Left lung (tissue), 10 donors: ENCODE data around the gene HDAC5. TPM values are rescaled to one million over a fixed set of nuclear protein-coding genes. Genes with fewer than 3 reads are reported as not detected.
"Not testable (repeated sequence)": the region's sequence is repeated elsewhere in the genome, so short reads cannot be mapped to it uniquely, and the experiment has no call there.

ENCODE experiments used
- ATAC-seq: fragments of 200-7000 bp; cut with Tn5 transposase; one replicate; pipeline ENCODE4 v1.9.1; 2020; ENCODE audit warnings: moderate library complexity
- DNase-seq, 4 donors: peaks; one replicate each; pipeline ENCODE4 v3.0.0-alpha.2; 2013 to 2020
- H3K27ac ChIP-seq, 2 donors: fragments of 200-600 bp; sonication (generic) in 1 of 2; one replicate each; pipeline versions ENCODE4 v1.5.0 to v1.8.0; 2020 to 2021
- H3K27me3 ChIP-seq, 2 donors: fragments of 200-600 bp; sonication (generic) in 1 of 2; one replicate each; pipeline versions ENCODE4 v1.5.0 to v1.8.0; 2020 to 2021
- H3K36me3 ChIP-seq, 2 donors: fragments of 200-600 bp; sonication (generic) in 1 of 2; one replicate each; pipeline versions ENCODE4 v1.5.0 to v1.8.0; 2020 to 2021
- H3K4me1 ChIP-seq, 2 donors: fragments of 200-600 bp; one replicate each; pipeline ENCODE4 v1.8.0; 2021
- H3K4me3 ChIP-seq, 2 donors: fragments of 200-600 bp; sonication (generic) in 1 of 2; one replicate each; pipeline versions ENCODE4 v1.5.0 to v1.8.0; 2020 to 2021; ENCODE audit warnings: mild to moderate bottlenecking in 1 of 2
- H3K9me3 ChIP-seq, 2 donors: fragments of 200-600 bp; sonication (generic) in 1 of 2; one replicate each; pipeline versions ENCODE4 v1.5.0 to v1.8.0; 2020 to 2021
- intact Hi-C, 2 donors: fragments of 100-400 bp; cut with DNase I; formaldehyde crosslinking; loops; one replicate each; pipeline versions ENCODE4 v1.11.2 to v1.14.2; 2022
- polyA plus RNA-seq, 6 donors: library from polyadenylated mRNA; unstranded; fragments of 120-200 nt; gene quantifications; one replicate each; pipeline ENCODE4 v1.2.1, GENCODE V29; 2013; ENCODE audit not compliant: insufficient read length in 6 of 6
- total RNA-seq, 2 donors: library from RNA; stranded (reverse); fragmentation: NEBNext Ultra II Directional; extraction: Animal tissue kit (Norgen Biotek cat#: 25700); gene quantifications; one replicate each; pipeline ENCODE4 v1.2.1, GENCODE V29; 2021
- TF ChIP-seq, protein P1 (sequence below), 2 donors: fragments of 200-600 bp; sonication (generic) in 1 of 2; IDR thresholded peaks; one replicate each; pipeline versions ENCODE4 v1.5.0 to v1.8.0; 2021; ENCODE audit warnings: antibody characterized with exemption in 2 of 2
- donor health status: DM: no; HTN: yes; CAD: no.
- donor health status: DM: no; HTN: no; CAD: no.

HDAC5 gene
- total and polyA plus RNA-seq, 8 donors: 28.0 to 61.4 (median 57.5) TPM

DNA sequence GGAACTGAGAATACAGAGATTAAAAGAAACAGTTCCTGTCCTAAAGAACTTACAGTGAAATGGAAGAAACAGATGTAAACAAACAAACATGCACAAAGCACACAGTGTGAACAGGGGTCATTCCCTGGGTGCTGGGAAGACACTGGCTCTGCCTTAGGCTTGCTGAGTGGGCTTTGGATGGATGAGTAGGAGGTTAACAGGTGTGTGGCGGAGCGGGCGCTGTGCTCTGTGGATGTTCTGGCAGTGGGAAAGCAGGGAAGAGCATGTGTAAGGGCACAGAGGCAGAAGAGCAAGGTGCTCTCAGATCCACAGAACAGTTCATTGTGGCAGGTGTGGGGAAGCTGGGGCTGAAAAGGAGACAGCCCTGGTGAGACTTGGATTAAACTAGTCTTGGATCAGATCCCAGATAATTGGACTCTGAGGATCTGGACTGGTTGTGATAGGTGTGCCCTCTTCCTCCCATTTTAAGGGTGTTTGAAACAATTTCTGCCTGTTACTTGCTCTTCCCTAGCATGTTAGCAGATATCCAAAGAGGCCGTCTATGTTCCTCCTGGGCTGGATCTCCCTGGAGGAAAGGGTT, 26.4 kb upstream of the HDAC5 start:
- Histone ChIP-seq H3K36me3 (no peaks in the 10 kb centered on the region), H3K27ac (no peak overlapping the region), H3K27me3 (no peaks in the 10 kb centered on the region), H3K4me1 (no peaks in the 10 kb centered on the region), H3K4me3 (no peak overlapping the region), H3K9me3 (no peaks in the 10 kb centered on the region)
- intact Hi-C loops: no loop called here
- DNase-seq: peak in 1 of 4 donors; percentile 17
- TF ChIP-seq, protein P1, sequence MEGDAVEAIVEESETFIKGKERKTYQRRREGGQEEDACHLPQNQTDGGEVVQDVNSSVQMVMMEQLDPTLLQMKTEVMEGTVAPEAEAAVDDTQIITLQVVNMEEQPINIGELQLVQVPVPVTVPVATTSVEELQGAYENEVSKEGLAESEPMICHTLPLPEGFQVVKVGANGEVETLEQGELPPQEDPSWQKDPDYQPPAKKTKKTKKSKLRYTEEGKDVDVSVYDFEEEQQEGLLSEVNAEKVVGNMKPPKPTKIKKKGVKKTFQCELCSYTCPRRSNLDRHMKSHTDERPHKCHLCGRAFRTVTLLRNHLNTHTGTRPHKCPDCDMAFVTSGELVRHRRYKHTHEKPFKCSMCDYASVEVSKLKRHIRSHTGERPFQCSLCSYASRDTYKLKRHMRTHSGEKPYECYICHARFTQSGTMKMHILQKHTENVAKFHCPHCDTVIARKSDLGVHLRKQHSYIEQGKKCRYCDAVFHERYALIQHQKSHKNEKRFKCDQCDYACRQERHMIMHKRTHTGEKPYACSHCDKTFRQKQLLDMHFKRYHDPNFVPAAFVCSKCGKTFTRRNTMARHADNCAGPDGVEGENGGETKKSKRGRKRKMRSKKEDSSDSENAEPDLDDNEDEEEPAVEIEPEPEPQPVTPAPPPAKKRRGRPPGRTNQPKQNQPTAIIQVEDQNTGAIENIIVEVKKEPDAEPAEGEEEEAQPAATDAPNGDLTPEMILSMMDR (IDR thresholded peaks at IDR 0.05): no peak
- ATAC-seq: no peak

DNA sequence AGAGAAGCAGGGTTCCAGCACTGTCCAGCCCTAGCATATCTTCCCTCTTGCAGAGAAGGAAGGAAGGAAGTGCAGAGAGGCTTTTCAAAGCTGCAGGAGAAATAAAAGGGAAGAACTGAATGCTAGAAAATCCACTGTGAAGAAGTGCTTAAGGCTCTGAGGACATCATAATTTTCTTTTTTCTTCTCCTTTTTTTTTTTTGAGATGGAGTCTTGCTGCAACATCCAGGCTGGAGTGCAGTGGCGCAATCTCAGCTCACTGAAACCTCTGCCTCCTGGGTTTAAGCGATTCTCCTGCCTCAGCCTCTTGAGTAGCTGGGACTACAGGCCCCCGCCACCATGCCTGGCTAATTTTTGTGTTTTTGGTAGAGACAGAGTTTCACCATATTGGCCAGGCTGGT, 25.6 kb upstream of the HDAC5 start:
- H3K4me3 ChIP-seq, H3K27ac ChIP-seq, ATAC-seq, H3K27me3 ChIP-seq, H3K36me3 ChIP-seq, H3K4me1 ChIP-seq, H3K9me3 ChIP-seq, intact Hi-C loops: not testable (repeated sequence)
- DNase-seq: peak in 1 of 4 donors; percentile 11

DNA sequence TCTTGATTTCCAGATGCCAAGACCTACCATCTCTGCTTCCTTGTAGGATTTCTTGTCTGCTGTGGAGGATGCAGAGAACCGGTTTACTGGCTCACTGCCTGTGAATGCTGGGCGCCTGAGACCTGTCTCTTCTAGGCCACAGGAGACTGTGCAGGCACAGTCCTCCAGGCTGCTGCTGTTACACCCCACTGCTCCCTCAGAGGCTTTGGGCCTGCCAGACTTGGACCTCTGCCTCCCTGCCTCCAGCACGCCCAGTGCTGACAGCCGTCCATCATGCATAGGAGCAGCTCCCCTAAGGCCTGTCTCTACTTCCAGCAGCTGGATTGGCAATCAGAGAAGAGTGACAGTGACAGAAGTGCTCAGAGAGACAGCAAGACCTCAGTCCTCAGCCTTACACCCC, 24.4 kb upstream of the HDAC5 start:
- Histone ChIP-seq H3K9me3 (no peaks in the 10 kb centered on the region), H3K4me1 (peaks cover 0 to under 1% of the 10 kb centered on the region in 2 donors), H3K4me3 (no peak overlapping the region), H3K27me3 (no peaks in the 10 kb centered on the region), H3K36me3 (no peaks in the 10 kb centered on the region), H3K27ac (no peak overlapping the region)
- intact Hi-C loops: no loop called here
- ATAC-seq: no peak
- TF ChIP-seq, protein P1 (IDR thresholded peaks at IDR 0.05): no peak
- DNase-seq: peak in 1 of 4 donors; percentile 37

- H3K27ac ChIP-seq: no peak overlapping the region
- intact Hi-C loops: no loop called here
Measured at GRCh38 chr17:44146375-44147346, 23.2 kb upstream of the HDAC5 start.

DNA sequence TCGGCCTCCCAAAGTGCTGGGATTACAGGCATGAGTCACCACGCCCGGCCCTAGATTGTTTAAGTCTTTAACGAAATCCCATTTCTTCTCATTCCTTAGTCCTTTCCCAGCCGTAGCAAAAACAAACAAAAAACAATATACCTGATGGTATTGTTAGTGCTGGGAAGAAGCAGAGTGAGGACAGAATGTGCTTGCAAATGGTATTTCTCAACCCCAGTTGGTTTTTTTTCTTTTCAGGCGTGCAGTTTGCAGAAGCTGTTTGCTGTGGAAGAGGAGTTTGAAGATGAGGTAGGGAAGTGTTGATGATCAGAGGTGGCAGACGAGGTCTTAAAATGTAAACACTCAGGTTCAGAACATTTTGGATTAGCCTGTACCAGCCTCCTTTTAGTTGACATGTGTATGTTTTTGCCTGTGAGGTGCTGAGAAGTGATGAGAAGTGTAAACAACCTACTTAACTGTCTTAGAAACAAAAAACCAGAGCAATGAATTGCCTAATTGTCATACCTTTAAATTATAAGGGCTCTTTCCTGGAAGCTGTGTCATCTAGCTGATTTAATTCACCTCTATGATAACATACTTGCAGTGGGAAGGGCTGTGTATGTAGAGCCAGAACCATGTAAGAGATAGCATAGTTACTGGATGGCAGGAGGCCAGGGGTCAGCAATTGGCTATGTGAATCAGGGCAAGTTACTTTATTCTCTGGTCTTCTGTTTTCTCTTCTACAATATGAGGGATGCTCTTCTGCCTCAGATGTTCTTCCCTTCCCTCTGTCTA, 21.7 kb upstream of the HDAC5 start:
- TF ChIP-seq, protein P1 (IDR thresholded peaks at IDR 0.05): no peak
- DNase-seq: peak in 1 of 4 donors; percentile 13
- intact Hi-C loops: no loop called here
- no peaks in the 10 kb centered on the region for H3K9me3 ChIP-seq
- no peak for ATAC-seq
- H3K27me3 ChIP-seq: no peaks in the 10 kb centered on the region
- no peak overlapping the region for H3K4me3 ChIP-seq
- no peaks in the 10 kb centered on the region for H3K36me3 ChIP-seq
- H3K4me1 ChIP-seq: peaks cover 4 to 15% of the 10 kb centered on the region in 2 donors
- H3K27ac ChIP-seq: no peak overlapping the region

More at GRCh38 chr17:44146375-44147346, 23.2 kb upstream of the HDAC5 start:
- Histone ChIP-seq H3K36me3 (no peaks in the 10 kb centered on the region), H3K9me3 (no peaks in the 10 kb centered on the region), H3K27me3 (no peaks in the 10 kb centered on the region), H3K4me1 (peaks cover 4 to 10% of the 10 kb centered on the region in 2 donors), H3K4me3 (no peak overlapping the region)
- ATAC-seq: no peak
- DNase-seq: no peak
- TF ChIP-seq, protein P1 (IDR thresholded peaks at IDR 0.05): no peak

DNA sequence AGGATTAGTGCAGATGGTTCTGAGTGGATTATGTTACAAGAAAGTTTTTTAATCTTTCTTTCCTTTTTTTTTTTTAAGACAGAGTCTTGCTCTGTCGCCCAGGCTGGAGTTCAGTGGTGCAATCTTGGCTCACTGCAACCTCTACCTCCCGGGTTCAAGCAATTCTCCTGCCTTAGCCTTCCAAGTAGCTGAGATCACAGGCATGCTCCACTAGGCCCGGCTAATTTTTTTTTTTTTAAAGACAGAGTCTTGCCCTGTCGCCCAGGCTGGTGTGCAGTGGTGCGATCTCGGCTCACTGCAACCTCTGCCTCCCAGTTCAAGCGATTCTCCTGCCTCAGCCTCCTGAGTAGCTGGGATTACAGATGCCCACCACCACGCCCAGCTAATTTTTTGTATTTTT, 20.5 kb upstream of the HDAC5 start:
- intact Hi-C loops, H3K4me3 ChIP-seq, H3K9me3 ChIP-seq, ATAC-seq, H3K27ac ChIP-seq, H3K36me3 ChIP-seq, H3K27me3 ChIP-seq: not testable (repeated sequence)
- DNase-seq: peak in 1 of 4 donors; percentile 20
- peaks cover 4 to 15% of the 10 kb centered on the region in 2 donors for H3K4me1 ChIP-seq
